Measurements from ENCODE around the gene ZNF714.
A peak's percentile ranks its signal among the peaks of the same experiment; 100 is the strongest.

ZNF714 gene

GRCh38 chr19:21082011-21082975 is at the start of gene ZNF714:
ZNF714 (plus strand) TSS chr19:21082203; CDS start chr19:21098269, 16,066 bp downstream.
- Mint-ChIP-seq H3K9me3 (no peaks in the 10 kb centered on the region), H3K36me3 (ENCODE audit: low read depth) (peaks cover 47% of the 10 kb centered on the region), H3K4me3 (peak within 1 kb of the TSS; percentile 99), H3K27me3 (no peaks in the 10 kb centered on the region), H3K4me1 (ENCODE audit: low read depth) (peaks cover 11% of the 10 kb centered on the region), H3K27ac (peak within 1 kb of the TSS; percentile 99)
- intact Hi-C loops (cut with micrococcal nuclease) = loop anchor here (1.0 to 5.0 kb wide), 2 partner anchors 60 to 62 kb away; partner anchors contain the start of genes ZNF430 and ZNF431

- intact Hi-C loops (cut with micrococcal nuclease) = no loop called here
- Mint-ChIP-seq H3K36me3 (ENCODE audit: low read depth) (peaks cover 93% of the 10 kb centered on the region), H3K27ac (no peak overlapping the region), H3K4me1 (ENCODE audit: low read depth) (peaks cover 11% of the 10 kb centered on the region), H3K27me3 (no peaks in the 10 kb centered on the region), H3K4me3 (no peak overlapping the region), H3K9me3 (peaks cover 66% of the 10 kb centered on the region)
Observed at GRCh38 chr19:21045028-21045427, 37.0 kb upstream of the ZNF714 start.

- no peaks in the 10 kb centered on the region for H3K27me3 Mint-ChIP-seq
- intact Hi-C loops (cut with micrococcal nuclease) = no loop called here
- H3K36me3 Mint-ChIP-seq (ENCODE audit: low read depth) = peaks cover 93% of the 10 kb centered on the region
- H3K4me1 Mint-ChIP-seq (ENCODE audit: low read depth) = peaks cover 11% of the 10 kb centered on the region
- peaks cover 61% of the 10 kb centered on the region for H3K9me3 Mint-ChIP-seq
- H3K27ac Mint-ChIP-seq = no peak overlapping the region
- H3K4me3 Mint-ChIP-seq = no peak overlapping the region
Observed at GRCh38 chr19:21046489-21046888, 35.5 kb upstream of the ZNF714 start.

- intact Hi-C loops (cut with micrococcal nuclease) = no loop called here
- Mint-ChIP-seq H3K36me3 (ENCODE audit: low read depth) (peaks cover 93% of the 10 kb centered on the region), H3K4me1 (ENCODE audit: low read depth) (peaks cover 11% of the 10 kb centered on the region), H3K27ac (no peak overlapping the region), H3K9me3 (peaks cover 63% of the 10 kb centered on the region), H3K27me3 (no peaks in the 10 kb centered on the region), H3K4me3 (no peak overlapping the region)
Observed at GRCh38 chr19:21047716-21048115, 34.3 kb upstream of the ZNF714 start.

GRCh38 chr19:21052902-21053301 is 29.1 kb upstream of the ZNF714 start:
- Mint-ChIP-seq H3K27me3 (no peaks in the 10 kb centered on the region), H3K27ac (no peak overlapping the region), H3K4me3 (no peak overlapping the region), H3K4me1 (ENCODE audit: low read depth) (no peaks in the 10 kb centered on the region), H3K36me3 (ENCODE audit: low read depth) (peaks cover 93% of the 10 kb centered on the region), H3K9me3 (peaks cover 56% of the 10 kb centered on the region)
- intact Hi-C loops (cut with micrococcal nuclease) = no loop called here

GRCh38 chr19:21065336-21065735 is 16.7 kb upstream of the ZNF714 start:
- Mint-ChIP-seq H3K9me3 (peaks cover 7% of the 10 kb centered on the region), H3K27ac (no peak overlapping the region), H3K4me1 (ENCODE audit: low read depth) (no peaks in the 10 kb centered on the region), H3K4me3 (no peak overlapping the region), H3K36me3 (ENCODE audit: low read depth) (peaks cover 65% of the 10 kb centered on the region), H3K27me3 (no peaks in the 10 kb centered on the region)
- intact Hi-C loops (cut with micrococcal nuclease) = no loop called here

- Mint-ChIP-seq H3K9me3 (no peaks in the 10 kb centered on the region), H3K36me3 (ENCODE audit: low read depth) (peaks cover 44% of the 10 kb centered on the region), H3K27ac (no peak overlapping the region), H3K4me1 (ENCODE audit: low read depth) (peaks cover 11% of the 10 kb centered on the region), H3K4me3 (no peak overlapping the region), H3K27me3 (no peaks in the 10 kb centered on the region)
- intact Hi-C loops (cut with micrococcal nuclease) = loop anchor here (5.0 kb wide), 1 partner anchor 58 kb away; the partner anchor contains the start of gene ZNF431
Observed at GRCh38 chr19:21084343-21084742, 2.3 kb downstream of the ZNF714 start.

- H3K27ac Mint-ChIP-seq = no peak overlapping the region
- no peaks in the 10 kb centered on the region for H3K27me3 Mint-ChIP-seq
- H3K4me3 Mint-ChIP-seq = no peak overlapping the region
- H3K36me3 Mint-ChIP-seq (ENCODE audit: low read depth) = peaks cover 59% of the 10 kb centered on the region
- H3K4me1 Mint-ChIP-seq (ENCODE audit: low read depth) = peaks cover 11% of the 10 kb centered on the region
- H3K9me3 Mint-ChIP-seq = no peaks in the 10 kb centered on the region
- intact Hi-C loops (cut with micrococcal nuclease) = no loop called here
Observed at GRCh38 chr19:21087871-21088270, 5.9 kb downstream of the ZNF714 start.

GRCh38 chr19:21092109-21092508 is 10.1 kb downstream of the ZNF714 start:
- intact Hi-C loops (cut with micrococcal nuclease) = no loop called here
- no peaks in the 10 kb centered on the region for H3K4me1 Mint-ChIP-seq (ENCODE audit: low read depth)
- H3K9me3 Mint-ChIP-seq = peaks cover 11% of the 10 kb centered on the region
- H3K4me3 Mint-ChIP-seq = no peak overlapping the region
- peaks cover 45% of the 10 kb centered on the region for H3K36me3 Mint-ChIP-seq (ENCODE audit: low read depth)
- no peaks in the 10 kb centered on the region for H3K27me3 Mint-ChIP-seq
- peak overlapping the region; percentile 37 for H3K27ac Mint-ChIP-seq

- H3K36me3 Mint-ChIP-seq (ENCODE audit: low read depth) = peaks cover 61% of the 10 kb centered on the region
- no peaks in the 10 kb centered on the region for H3K4me1 Mint-ChIP-seq (ENCODE audit: low read depth)
- intact Hi-C loops (cut with micrococcal nuclease) = no loop called here
- H3K27ac Mint-ChIP-seq = no peak overlapping the region
- no peaks in the 10 kb centered on the region for H3K27me3 Mint-ChIP-seq
- H3K4me3 Mint-ChIP-seq = no peak overlapping the region
- H3K9me3 Mint-ChIP-seq = peaks cover 11% of the 10 kb centered on the region
Observed at GRCh38 chr19:21094347-21095025, 12.5 kb downstream of the ZNF714 start.

- Mint-ChIP-seq H3K27ac (no peak overlapping the region), H3K4me3 (no peak overlapping the region), H3K4me1 (ENCODE audit: low read depth) (no peaks in the 10 kb centered on the region), H3K9me3 (peaks cover 11% of the 10 kb centered on the region), H3K27me3 (no peaks in the 10 kb centered on the region), H3K36me3 (ENCODE audit: low read depth) (peaks cover 68% of the 10 kb centered on the region)
- intact Hi-C loops (cut with micrococcal nuclease) = no loop called here
Observed at GRCh38 chr19:21098291-21098690, 16.3 kb downstream of the ZNF714 start.

GRCh38 chr19:21101521-21102242 is 19.7 kb downstream of the ZNF714 start:
- Mint-ChIP-seq H3K36me3 (ENCODE audit: low read depth) (peaks cover 76% of the 10 kb centered on the region), H3K4me1 (ENCODE audit: low read depth) (no peaks in the 10 kb centered on the region), H3K9me3 (no peaks in the 10 kb centered on the region), H3K27ac (no peak overlapping the region), H3K27me3 (no peaks in the 10 kb centered on the region), H3K4me3 (no peak overlapping the region)
- intact Hi-C loops (cut with micrococcal nuclease) = no loop called here

GRCh38 chr19:21109116-21109515 is 27.1 kb downstream of the ZNF714 start:
- Mint-ChIP-seq H3K36me3 (ENCODE audit: low read depth) (peaks cover 94% of the 10 kb centered on the region), H3K27ac (no peak overlapping the region), H3K4me3 (no peak overlapping the region), H3K27me3 (no peaks in the 10 kb centered on the region), H3K9me3 (peaks cover 59% of the 10 kb centered on the region), H3K4me1 (ENCODE audit: low read depth) (no peaks in the 10 kb centered on the region)
- intact Hi-C loops (cut with micrococcal nuclease) = no loop called here

Data from dendritic cell treated with granulocyte-macrophage colony-stimulating factor and Interleukin-4, amounts not matched to agents 40 ng/mL and 50 ng/mL, for 4 days (primary cell).